SK-N-SH (cell line): ENCODE measurements around the gene KIF16B. TPM values are rescaled to one million over a fixed set of nuclear protein-coding genes. Genes with fewer than 3 reads are reported as not detected.

Experiments
- CTCF ChIA-PET: fragments of 300-600, 350-600 bp; formaldehyde crosslinking; extraction: SDS; loops from one replicate; lab custom pipeline; 2021; lab: Yijun Ruan, JAX
- POLR2A ChIA-PET: fragments of 350-600 bp; sonication (Branson Sonifier 250); formaldehyde crosslinking; extraction: SDS; loops from one replicate; lab custom pipeline; 2020; ENCODE audit warnings: antibody characterized with exemption, inconsistent platforms; lab: Yijun Ruan, JAX
- DNase-seq: peaks from one replicate; pipeline ENCODE4 v3.0.0; 2012
- H2AFZ ChIP-seq: fragments of 200-600 bp; sonication (generic); 2 replicates; pipeline ENCODE4 v1.8.1; 2016; ENCODE audit warnings: antibody characterized with exemption, mild to moderate bottlenecking, low read depth
- H3F3A ChIP-seq: fragments of 200-600 bp; sonication (generic); replicated peaks from 2 replicates; pipeline ENCODE3; 2016; ENCODE audit warnings: antibody characterized with exemption, mild to moderate bottlenecking; ENCODE audit not compliant: insufficient read depth
- H3K27ac ChIP-seq, 2 experiments: fragments of 200-500 bp in 1 of 2; fragments of 200-600 bp in 1 of 2; sonication (Bioruptor generic) in 1 of 2; sonication (generic), shearing (Covaris generic) in 1 of 2; 2 replicates each; pipeline versions ENCODE4 v1.5.1 to v1.6.1; 2014 to 2016; ENCODE audit warnings: low read depth in 2 of 2, inconsistent platforms in 1 of 2, low read length in 1 of 2, mild to moderate bottlenecking in 1 of 2, mixed read lengths in 1 of 2
- H3K27me3 ChIP-seq: fragments of 200-600 bp; sonication (generic), shearing (Covaris generic); 2 replicates; pipeline ENCODE4 v1.6.1; 2016; ENCODE audit warnings: mixed run types; ENCODE audit not compliant: insufficient read depth
- H3K36me3 ChIP-seq, 2 experiments: fragments of 200-500 bp in 1 of 2; fragments of 200-600 bp in 1 of 2; sonication (Bioruptor generic) in 1 of 2; sonication (generic) in 1 of 2; replicated peaks in 1 of 2; 2 replicates each; pipeline versions ENCODE3 to v1.5.1; 2014 to 2016; ENCODE audit warnings: low read length in 1 of 2, mild to moderate bottlenecking in 1 of 2; ENCODE audit not compliant: insufficient read depth in 2 of 2, control insufficient read depth in 1 of 2
- H3K4me1 ChIP-seq, 2 experiments: fragments of 200-500 bp in 1 of 2; fragments of 200-600 bp in 1 of 2; sonication (Bioruptor generic) in 1 of 2; sonication (generic), shearing (Covaris generic) in 1 of 2; 2 replicates each; pipeline versions ENCODE4 v1.5.1 to v1.6.1; 2014 to 2016; ENCODE audit warnings: low read depth in 1 of 2, low read length in 1 of 2, mixed run types in 1 of 2; ENCODE audit not compliant: insufficient read depth in 2 of 2, control insufficient read depth in 1 of 2
- H3K4me2 ChIP-seq: fragments of 200-600 bp; sonication (generic), shearing (Covaris generic); 2 replicates; pipeline ENCODE4 v1.6.1; 2017; ENCODE audit warnings: mixed run types
- H3K4me3 ChIP-seq, 2 experiments: fragments of 200-500 bp in 1 of 2; fragments of 200-600 bp in 1 of 2; sonication (Bioruptor generic) in 1 of 2; sonication (generic), shearing (Covaris generic) in 1 of 2; 2 replicates each; pipeline versions ENCODE4 v1.5.1 to v1.8.1; 2014 to 2016; ENCODE audit warnings: low read depth in 2 of 2, inconsistent platforms in 1 of 2, low read length in 1 of 2, mild to moderate bottlenecking in 1 of 2, mixed read lengths in 1 of 2, moderate library complexity in 1 of 2
- H3K79me2 ChIP-seq: fragments of 200-600 bp; sonication (generic); 2 replicates; pipeline ENCODE4 v1.8.1; 2017; ENCODE audit warnings: mild to moderate bottlenecking; ENCODE audit not compliant: insufficient read depth
- H3K9ac ChIP-seq: fragments of 200-600 bp; sonication (generic); 2 replicates; pipeline ENCODE4 v1.6.1; 2017; ENCODE audit warnings: mixed run types
- H3K9me2 ChIP-seq: fragments of 200-600 bp; sonication (generic); 2 replicates; pipeline ENCODE4 v1.6.1; 2017; ENCODE audit warnings: mixed run types
- H3K9me3 ChIP-seq: fragments of 200-600 bp; sonication (generic); 2 replicates; pipeline ENCODE4 v1.6.1; 2017; ENCODE audit warnings: mixed run types, mild to moderate bottlenecking, moderate library complexity
- H4K20me1 ChIP-seq: fragments of 200-600 bp; sonication (generic); 2 replicates; pipeline ENCODE4 v1.6.1; 2017; ENCODE audit warnings: mild to moderate bottlenecking, mixed run types; ENCODE audit not compliant: insufficient read depth
- CHD2 ChIP-seq: fragments of 150-350 bp; IDR thresholded peaks from 2 replicates; pipeline ENCODE4 v1.6.1; 2018; ENCODE audit warnings: low read length; ENCODE audit not compliant: partially characterized antibody
- CTCF ChIP-seq: fragments of 200-600 bp; sonication (generic); IDR thresholded peaks from 2 replicates; pipeline ENCODE4 v1.6.1; 2017; ENCODE audit warnings: antibody characterized with exemption, mild to moderate bottlenecking, moderate library complexity
- EP300 ChIP-seq, 2 experiments: IDR thresholded peaks; 2 replicates each; pipeline versions ENCODE4 v1.4.0 to v1.6.1; 2012; ENCODE audit warnings: borderline replicate concordance in 1 of 2, low read depth in 1 of 2, low read length in 1 of 2
- EZH2phosphoT487 ChIP-seq: fragments of 200-600 bp; sonication (generic); IDR thresholded peaks from 2 replicates; pipeline ENCODE4 v1.6.1; 2017; ENCODE audit warnings: low read depth, mixed run types, mild to moderate bottlenecking, antibody characterized with exemption, moderate library complexity, borderline replicate concordance
- GABPA ChIP-seq: IDR thresholded peaks from 2 replicates; pipeline ENCODE4 v1.4.0; 2012; ENCODE audit warnings: low read depth, mild to moderate bottlenecking
- GATA2 ChIP-seq: sonication (generic); formaldehyde crosslinking; IDR thresholded peaks from 2 replicates; pipeline ENCODE4 v1.5.0; 2020; ENCODE audit warnings: mild to moderate bottlenecking, missing genetic modification reagents
- IRF3 ChIP-seq: fragments of 150-350 bp; IDR thresholded peaks from 2 replicates; pipeline ENCODE4 v1.6.1; 2016; ENCODE audit warnings: mild to moderate bottlenecking, low read depth, low read length
- JUND ChIP-seq: IDR thresholded peaks from 2 replicates; pipeline ENCODE4 v1.4.0; 2012
- MEF2A ChIP-seq: IDR thresholded peaks from 2 replicates; pipeline ENCODE4 v1.4.0; 2012; ENCODE audit warnings: low read depth, borderline replicate concordance
- NRF1 ChIP-seq: IDR thresholded peaks from 2 replicates; pipeline ENCODE4 v1.6.1; 2012; ENCODE audit warnings: low read depth, mild to moderate bottlenecking, low read length
- PBX3 ChIP-seq: IDR thresholded peaks from 2 replicates; pipeline ENCODE4; 2012
- POLR2AphosphoS5 ChIP-seq: IDR thresholded peaks from 2 replicates; pipeline ENCODE4 v1.6.1; 2012; ENCODE audit warnings: low read depth, low read length
- RAD21 ChIP-seq: IDR thresholded peaks from 2 replicates; pipeline ENCODE4 v1.6.1; 2012; ENCODE audit warnings: mild to moderate bottlenecking, low read length
- RXRA ChIP-seq: IDR thresholded peaks from 2 replicates; pipeline ENCODE4 v1.4.0; 2012; ENCODE audit warnings: low read depth, mild to moderate bottlenecking, borderline replicate concordance
- SMC3 ChIP-seq: IDR thresholded peaks from 2 replicates; pipeline ENCODE4 v1.6.1; 2012; ENCODE audit warnings: low read depth, low read length, improper control_type of control experiment
- TAF1 ChIP-seq: IDR thresholded peaks from 2 replicates; pipeline ENCODE4 v1.6.1; 2012; ENCODE audit warnings: low read depth, mild to moderate bottlenecking, low read length, moderate library complexity, borderline replicate concordance
- TCF12 ChIP-seq: IDR thresholded peaks from 2 replicates; pipeline ENCODE4 v1.4.0; 2012
- YY1 ChIP-seq: IDR thresholded peaks from 2 replicates; pipeline ENCODE4 v1.4.0; 2012; ENCODE audit warnings: low read depth, mild to moderate bottlenecking
- WGBS: methylation state at CpG from one replicate; pipeline ENCODE4 v1.1.6; 2017; ENCODE audit warnings: low lambda C conversion rate; 5-methylcytosine and 5-hydroxymethylcytosine counted together
- polyA plus RNA-seq, 3 experiments: library from polyadenylated mRNA; depleted of rRNA; stranded (reverse); fragments of >200 nt; gene quantifications; 2 replicates each; pipeline ENCODE4 v1.2.3, GENCODE V29; 2012

The KIF16B gene
- polyA plus RNA-seq, 1 of the 3 experiments (the other 2 are of a cell fraction) = 3.3 TPM

- Histone ChIP-seq H3K4me3 (no peak overlapping the region), H2AFZ (no peak overlapping the region), H4K20me1 (no peaks in the 10 kb centered on the region), H3K79me2 (no peaks in the 10 kb centered on the region), H3F3A (no peaks in the 10 kb centered on the region), H3K9me3 (no peaks in the 10 kb centered on the region), H3K9me2 (no peaks in the 10 kb centered on the region), H3K4me1 (peaks cover 0 to 10% of the 10 kb centered on the region in 2 experiments; a peak in 2 of 4 replicates), H3K27ac (no peak overlapping the region; a peak in 1 of 4 replicates), H3K4me2 (no peak overlapping the region), H3K27me3 (no peaks in the 10 kb centered on the region), H3K36me3 (peaks cover 0 to 2% of the 10 kb centered on the region in 2 experiments), H3K9ac (no peak overlapping the region)
- WGBS = 10% methylated on average over 3 of the region's 3 CpGs
- peak; percentile 65 for TF ChIP-seq SMC3
- no peak for TF ChIP-seq IRF3
- peak; percentile 79 for TF ChIP-seq CTCF
- peak; percentile 89 for TF ChIP-seq RAD21
- no peak for TF ChIP-seq JUND
- no peak for TF ChIP-seq RXRA
- no peak for TF ChIP-seq GATA2
- no peak for TF ChIP-seq CHD2
- TF ChIP-seq TCF12 = no peak
- TF ChIP-seq GABPA = no peak
- no peak for TF ChIP-seq NRF1
- no peak for TF ChIP-seq YY1
- no peak for TF ChIP-seq EP300 (IDR thresholded peaks at IDR 0.05; ENCODE audit: borderline replicate concordance in 1 of 2, low read depth in 1 of 2, low read length in 1 of 2)
- no peak for TF ChIP-seq POLR2AphosphoS5
- no peak for TF ChIP-seq PBX3
- TF ChIP-seq TAF1 = no peak
- no peak for TF ChIP-seq EZH2phosphoT487
- TF ChIP-seq MEF2A = no peak
- DNase-seq = peak; percentile 45
- POLR2A ChIA-PET = no interaction called here
- CTCF ChIA-PET = interaction anchor here (0.6 to 1.9 kb wide), 30 partner anchors 9 to 1151 kb away, joined by 3 to 20 read pairs (median 4); no protein-coding TSS in a partner anchor
These were observed 97.2 kb downstream of the KIF16B start for GRCh38 chr20:16476032-16476431.
